Hematopoietic multipotent progenitor cell (in vitro differentiated cells): ENCODE measurements around the gene SLX4IP. TPM values are rescaled to one million over a fixed set of nuclear protein-coding genes. Genes with fewer than 3 reads are reported as not detected.
A peak's percentile ranks its signal among the peaks of the same experiment; 100 is the strongest.

ENCODE experiments used
- DNase-seq, 3 donors: peaks; one replicate each; pipeline ENCODE4 v3.0.0-alpha.2; 2011 to 2015; ENCODE audit warnings: low read depth in 2 of 3, low spot score in 2 of 3
- total RNA-seq: library from RNA; depleted of rRNA; stranded (reverse); fragments of >200 nt; gene quantifications from one replicate; pipeline ENCODE4 v1.2.3, GENCODE V29; 2012

The SLX4IP gene
- total RNA-seq, 1 donor = 4.6 TPM

GRCh38 chr20:10618611-10619245, 183.6 kb downstream of the SLX4IP start:
- no peak for DNase-seq

- no peak for DNase-seq
These were observed 184.3 kb downstream of the SLX4IP start for GRCh38 chr20:10619427-10619826.

GRCh38 chr20:10621149-10621548, 186.0 kb downstream of the SLX4IP start:
- DNase-seq = peak in 1 of 3 donors; percentile 16

GRCh38 chr20:10622657-10623418, 187.7 kb downstream of the SLX4IP start:
- DNase-seq = no peak

GRCh38 chr20:10625641-10626040, 190.5 kb downstream of the SLX4IP start:
- no peak for DNase-seq

- DNase-seq = no peak
These were observed 191.8 kb downstream of the SLX4IP start for GRCh38 chr20:10626896-10627295.

- no peak for DNase-seq
These were observed 195.0 kb downstream of the SLX4IP start for GRCh38 chr20:10629946-10630650.

- no peak for DNase-seq
These were observed 196.0 kb downstream of the SLX4IP start for GRCh38 chr20:10631126-10631525.

- DNase-seq = no peak
These were observed 197.8 kb downstream of the SLX4IP start for GRCh38 chr20:10632721-10633509.

GRCh38 chr20:10633718-10634117, 198.6 kb downstream of the SLX4IP start:
- no peak for DNase-seq

- no peak for DNase-seq
These were observed 199.1 kb downstream of the SLX4IP start for GRCh38 chr20:10634211-10634610.

- DNase-seq = no peak
These were observed 199.7 kb downstream of the SLX4IP start for GRCh38 chr20:10634683-10635411.

- DNase-seq = no peak
These were observed 200.5 kb downstream of the SLX4IP start for GRCh38 chr20:10635476-10636208.

- DNase-seq = no peak
These were observed 201.3 kb downstream of the SLX4IP start for GRCh38 chr20:10636326-10636818.

GRCh38 chr20:10637031-10637559, 202.0 kb downstream of the SLX4IP start:
- DNase-seq = no peak

- DNase-seq = no peak
These were observed 202.5 kb downstream of the SLX4IP start for GRCh38 chr20:10637563-10637962.

- DNase-seq = no peak
These were observed 204.1 kb downstream of the SLX4IP start for GRCh38 chr20:10639077-10639736.

- DNase-seq = no peak
These were observed 204.8 kb downstream of the SLX4IP start for GRCh38 chr20:10639737-10640556.
